Measurements from ENCODE around the gene FBF1. TPM values are rescaled to one million over a fixed set of nuclear protein-coding genes. Genes with fewer than 3 reads are reported as not detected.

FBF1 gene
- total RNA-seq, 3 donors from 2014 or later (not counting 1 experiment from before 2014, with no cell fraction given): 24.9 to 34.0 (median 33.0) TPM

GRCh38 chr17:75880266-75880665, 60.6 kb downstream of the FBF1 start:
- intact Hi-C loops (cut with micrococcal nuclease): loop anchor here (10.0 kb wide), 1 partner anchor 65 kb away; the partner anchor contains the start of gene FBF1
- 89% methylated on average over 7 of the region's 7 CpGs for WGBS (ENCODE audit: insufficient coverage)
- H3K4me3 ChIP-seq (ENCODE audit: low read length): no peak overlapping the region
- H3K27me3 ChIP-seq (ENCODE audit: control insufficient read depth, insufficient read depth, low read length): peaks cover 17% of the 10 kb centered on the region
- H3K27ac ChIP-seq (ENCODE audit: low read length): no peak overlapping the region
- TF ChIP-seq CTCF (IDR thresholded peaks at IDR 0.05): no peak
- no peaks in the 10 kb centered on the region for H3K9me3 ChIP-seq (ENCODE audit: control insufficient read depth, insufficient read depth, low read length)
- H3K36me3 Mint-ChIP-seq: no peaks in the 10 kb centered on the region
- peaks cover 18 to 22% of the 10 kb centered on the region in 2 donors for H3K4me1 Mint-ChIP-seq
- peaks cover 0 to 18% of the 10 kb centered on the region in 2 donors for H3K27me3 Mint-ChIP-seq (ENCODE audit: low read depth in 2 of 2)
- H3K36me3 ChIP-seq (ENCODE audit: control insufficient read depth, insufficient read depth, low read length): no peaks in the 10 kb centered on the region
- peak overlapping the region; percentile 56 for H3K4me3 Mint-ChIP-seq
- peaks cover 29% of the 10 kb centered on the region for H3K4me1 ChIP-seq (ENCODE audit: control insufficient read depth, insufficient read depth, low read length)
- ATAC-seq: no peak
- H3K9me3 Mint-ChIP-seq: no peaks in the 10 kb centered on the region
- no peak overlapping the region for H3K27ac Mint-ChIP-seq
- DNase-seq: no peak

- ATAC-seq (peak; percentile 32 to 52 (median 34)), DNase-seq (peak in 1 of 2 donors; percentile 38)
- Histone ChIP-seq H3K9me3 (ENCODE audit: control insufficient read depth, insufficient read depth, low read length) (no peaks in the 10 kb centered on the region), H3K27ac (ENCODE audit: low read length) (peak within 1 kb of the TSS; percentile 58), H3K36me3 (ENCODE audit: control insufficient read depth, insufficient read depth, low read length) (no peaks in the 10 kb centered on the region), H3K4me3 (ENCODE audit: low read length) (peak within 1 kb of the TSS; percentile 46), H3K27me3 (ENCODE audit: control insufficient read depth, insufficient read depth, low read length) (peaks cover 17% of the 10 kb centered on the region), H3K4me1 (ENCODE audit: control insufficient read depth, insufficient read depth, low read length) (peaks cover 31% of the 10 kb centered on the region)
- Mint-ChIP-seq H3K4me3 (peak within 1 kb of the TSS; percentile 87), H3K36me3 (no peaks in the 10 kb centered on the region), H3K27me3 (ENCODE audit: low read depth in 2 of 2) (peaks cover 0 to 18% of the 10 kb centered on the region in 2 donors), H3K9me3 (no peaks in the 10 kb centered on the region), H3K4me1 (peaks cover 18 to 22% of the 10 kb centered on the region in 2 donors), H3K27ac (peak within 1 kb of the TSS in 1 of 2 donors; percentile 83)
- intact Hi-C loops (cut with micrococcal nuclease): no loop called here
- TF ChIP-seq CTCF (IDR thresholded peaks at IDR 0.05): no peak
- 1% methylated on average over 87 of the region's 87 CpGs for WGBS (ENCODE audit: insufficient coverage)
Measured at GRCh38 chr17:75878174-75878998, 62.5 kb downstream of the FBF1 start, which contains the start of gene TRIM47. Gene TRIM47, minus strand, starts transcription at chr17:75878581. Its CDS starts 33 bp downstream, at chr17:75878548.

- Histone ChIP-seq H3K36me3 (ENCODE audit: control insufficient read depth, insufficient read depth, low read length) (no peaks in the 10 kb centered on the region), H3K27ac (ENCODE audit: low read length) (peak overlapping the region; percentile 58), H3K4me1 (ENCODE audit: control insufficient read depth, insufficient read depth, low read length) (peaks cover 36% of the 10 kb centered on the region), H3K4me3 (ENCODE audit: low read length) (peak overlapping the region; percentile 46), H3K9me3 (ENCODE audit: control insufficient read depth, insufficient read depth, low read length) (no peaks in the 10 kb centered on the region), H3K27me3 (ENCODE audit: control insufficient read depth, insufficient read depth, low read length) (peaks cover 17% of the 10 kb centered on the region)
- intact Hi-C loops (cut with micrococcal nuclease): no loop called here
- Mint-ChIP-seq H3K4me1 (peaks cover 18 to 22% of the 10 kb centered on the region in 2 donors), H3K27ac (peak overlapping the region in 1 of 2 donors; percentile 83), H3K36me3 (no peaks in the 10 kb centered on the region), H3K4me3 (peak overlapping the region; percentile 87), H3K9me3 (no peaks in the 10 kb centered on the region), H3K27me3 (ENCODE audit: low read depth in 2 of 2) (peaks cover 0 to 18% of the 10 kb centered on the region in 2 donors)
- DNase-seq (peak; percentile 65 to 87), ATAC-seq (peak; percentile 89 to 93 (median 92))
- under 1% methylated on average over 56 of the region's 56 CpGs for WGBS (ENCODE audit: insufficient coverage)
- peak; percentile 60 for TF ChIP-seq CTCF (IDR thresholded peaks at IDR 0.05)
Measured at GRCh38 chr17:75877752-75878173, 63.1 kb downstream of the FBF1 start.
